Right lobe of liver (tissue), 6 donors: ENCODE results near the gene SLC22A23. TPM values are rescaled to one million over a fixed set of nuclear protein-coding genes. Genes with fewer than 3 reads are reported as not detected.
A peak's percentile ranks its signal among the peaks of the same experiment; 100 is the strongest.

ENCODE experiments used
- ATAC-seq, 4 donors: fragments of 200-7000 bp; cut with Tn5 transposase; one replicate each; pipeline ENCODE4 v1.9.1; 2020; ENCODE audit warnings: mild to moderate bottlenecking in 4 of 4, moderate library complexity in 4 of 4
- DNase-seq, 3 donors: peaks; one replicate each; pipeline ENCODE4 v3.0.0-alpha.2; 2020
- H3K27ac ChIP-seq, 3 donors: fragments of 200-600 bp; one replicate each; pipeline ENCODE4 v1.8.0; 2022
- H3K27me3 ChIP-seq, 2 donors: fragments of 200-600 bp; one replicate each; pipeline ENCODE4 v1.8.0; 2022
- H3K36me3 ChIP-seq, 4 donors: fragments of 200-600 bp; sonication (generic) in 1 of 4; one replicate each; pipeline versions ENCODE4 v1.5.1 to v1.8.0; 2017 to 2022; ENCODE audit warnings: control low read depth in 1 of 4
- H3K4me1 ChIP-seq, 4 donors: fragments of 200-600 bp; sonication (generic) in 1 of 4; one replicate each; pipeline versions ENCODE4 v1.5.1 to v1.8.0; 2017 to 2022; ENCODE audit warnings: control low read depth in 1 of 4
- H3K4me3 ChIP-seq, 3 donors: fragments of 200-600 bp; one replicate each; pipeline ENCODE4 v1.8.0; 2022
- H3K9me3 ChIP-seq, 4 donors: fragments of 200-600 bp; sonication (generic) in 1 of 4; one replicate each; pipeline versions ENCODE4 v1.5.1 to v1.8.0; 2017 to 2022; ENCODE audit warnings: control low read depth in 1 of 4
- CTCF ChIP-seq, 4 donors: fragments of 200-600 bp in 3 of 4; fragments of 450-650 bp in 1 of 4; IDR thresholded peaks; one replicate each; pipeline versions ENCODE4 v1.5.1 to v1.8.0; 2016 to 2022; ENCODE audit warnings: antibody characterized with exemption in 4 of 4, mild to moderate bottlenecking in 2 of 4
- POLR2A ChIP-seq: fragments of 450-650 bp; IDR thresholded peaks from one replicate; pipeline ENCODE4 v1.6.1; 2017; ENCODE audit warnings: antibody characterized with exemption, mild to moderate bottlenecking
- WGBS: methylation state at CpG from one replicate; pipeline ENCODE4 v1.1.6; 2018; ENCODE audit warnings: low coverage, low lambda C conversion rate; ENCODE audit not compliant: insufficient coverage; ENCODE audit errors: missing lambda C conversion rate; 5-methylcytosine and 5-hydroxymethylcytosine counted together
- intact Hi-C, 2 donors: fragments of 100-400 bp; cut with DNase I; formaldehyde crosslinking; loops; one replicate each; pipeline versions ENCODE4 v1.11.2 to v1.14.1; 2022
- total RNA-seq, 6 experiments: library from RNA; depleted of rRNA in 2 of 6; stranded (reverse); fragments of >200 nt in 2 of 6; fragmentation: NEBNext Ultra II Directional in 3 of 6; extraction: Animal tissue kit (Norgen Biotek cat#: 25700) in 3 of 6; gene quantifications; one replicate each; pipeline versions ENCODE4 v1.1.0 to v1.2.4, GENCODE V29; 2016 to 2023
- donor health status: DM: no; HTN: yes; CAD: no.
- donor health status: DM: no; HTN: no; CAD: no.
- donor health status: DM: no; HTN: no; CAD: no.
- donor health status: DM: no; HTN: yes; CAD: no.
- donor health status: DM: no; HTN: yes; CAD: no.

The SLC22A23 gene
- total RNA-seq, 6 experiments from 2014 or later: 11.7 to 27.6 (median 16.3) TPM

DNA sequence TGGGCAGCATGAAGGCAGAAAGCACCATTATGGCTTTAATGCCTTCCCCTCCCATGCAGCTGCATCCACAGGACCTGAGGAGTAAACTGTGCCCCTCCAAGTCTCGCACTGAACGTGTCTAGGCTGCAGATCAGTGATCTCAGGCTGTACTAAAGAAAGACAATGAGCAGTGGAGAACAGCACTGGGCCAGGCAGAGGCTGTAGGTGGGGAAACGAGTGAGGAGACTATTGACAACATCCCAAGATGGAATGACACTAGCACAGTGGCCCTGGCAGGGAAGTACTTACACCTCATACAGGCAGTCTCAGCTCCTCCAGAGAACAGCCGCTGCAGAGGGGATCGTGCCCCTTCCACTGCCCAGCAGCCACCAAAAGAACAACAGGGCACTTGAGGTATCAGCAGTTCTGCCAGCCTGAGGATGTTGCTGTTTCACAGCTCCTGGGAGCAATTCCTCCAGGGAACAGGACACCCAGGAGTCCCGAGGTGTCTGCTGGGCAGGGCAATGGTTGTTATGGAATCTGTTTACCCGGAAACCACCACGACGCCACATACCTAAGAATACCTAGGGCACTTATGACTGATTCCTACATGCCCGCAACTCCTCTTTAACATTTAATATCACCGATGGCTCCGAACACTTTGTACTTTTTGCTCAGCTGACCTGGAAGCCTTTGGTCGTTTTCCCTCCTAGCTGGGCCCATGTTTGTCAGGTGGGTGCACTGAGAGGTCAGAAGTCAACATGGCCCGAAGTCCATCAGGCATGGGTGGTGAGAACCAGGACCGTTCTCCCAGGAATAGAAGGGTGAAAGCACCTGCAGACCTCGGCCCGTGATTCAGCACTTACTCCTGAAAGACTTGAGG lies 79.1 kb downstream of the SLC22A23 start:
- Histone ChIP-seq H3K27ac (peak overlapping the region in 2 of 3 donors; percentile 59 to 84), H3K4me1 (peaks cover 0 to 81% (median 26%) of the 10 kb centered on the region in 4 donors), H3K9me3 (no peaks in the 10 kb centered on the region), H3K36me3 (no peaks in the 10 kb centered on the region), H3K4me3 (no peak overlapping the region), H3K27me3 (no peaks in the 10 kb centered on the region)
- peak in 1 of 3 donors; percentile 71 for DNase-seq
- peak in 3 of 4 donors; percentile 22 to 68 (median 64) for ATAC-seq
- intact Hi-C loops: no loop called here
- WGBS: 52% methylated on average over 11 of the region's 17 CpGs
- TF ChIP-seq POLR2A (no peak), CTCF (IDR thresholded peaks at IDR 0.05) (no peak)

GRCh38 chr6:3376893-3377535 lies 79.8 kb downstream of the SLC22A23 start:
- Histone ChIP-seq H3K27me3 (no peaks in the 10 kb centered on the region), H3K4me1 (peaks cover 0 to 81% (median 29%) of the 10 kb centered on the region in 4 donors), H3K9me3 (no peaks in the 10 kb centered on the region), H3K36me3 (no peaks in the 10 kb centered on the region), H3K27ac (peak overlapping the region in 2 of 3 donors; percentile 20 to 84), H3K4me3 (no peak overlapping the region)
- ATAC-seq (peak in 1 of 4 donors; percentile 3), DNase-seq (no peak)
- TF ChIP-seq CTCF (IDR thresholded peaks at IDR 0.05): no peak
- TF ChIP-seq POLR2A: no peak
- 29% methylated on average over 1 of the region's 3 CpGs for WGBS
- intact Hi-C loops: no loop called here

DNA sequence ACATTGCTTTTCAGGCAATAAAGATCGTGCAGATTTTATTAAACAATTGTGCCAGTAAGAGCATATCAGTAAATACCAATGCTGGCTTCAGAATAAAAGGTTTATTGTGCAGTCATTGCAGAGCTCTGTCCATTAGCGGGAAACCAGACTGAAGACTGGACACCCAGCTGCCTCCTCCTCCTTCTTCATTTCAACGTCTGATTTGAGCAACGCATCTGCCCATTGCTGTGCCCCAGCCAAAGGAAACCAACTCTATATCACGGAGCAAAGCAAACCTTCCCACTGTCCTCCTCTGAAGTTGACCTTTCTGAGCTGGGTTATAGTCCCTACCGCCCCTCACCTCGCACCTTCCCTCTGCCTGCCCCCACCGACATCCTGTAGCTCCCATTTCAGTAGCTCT lies 80.8 kb downstream of the SLC22A23 start:
- no peak overlapping the region for H3K4me3 ChIP-seq

More for the DNA sequence above, 80.8 kb downstream of the SLC22A23 start:
- TF ChIP-seq CTCF (IDR thresholded peaks at IDR 0.05) (no peak), POLR2A (no peak)
- 44% methylated on average over 8 of the region's 8 CpGs for WGBS
- peak overlapping the region in 2 of 3 donors; percentile 20 to 24 for H3K27ac ChIP-seq
- ATAC-seq (no peak), DNase-seq (no peak)
- peaks cover 0 to 81% (median 30%) of the 10 kb centered on the region in 4 donors for H3K4me1 ChIP-seq
- no peaks in the 10 kb centered on the region for H3K36me3 ChIP-seq
- H3K27me3 ChIP-seq: no peaks in the 10 kb centered on the region
- intact Hi-C loops: no loop called here
- H3K9me3 ChIP-seq: no peaks in the 10 kb centered on the region
